AG04450 (cell line): ENCODE data around the gene PACRG. TPM values are rescaled to one million over a fixed set of nuclear protein-coding genes. Genes with fewer than 3 reads are reported as not detected.

ENCODE experiments used
- CTCF ChIA-PET: fragments of 300-600, 350-600 bp; formaldehyde crosslinking; extraction: SDS; loops from one replicate; lab custom pipeline; 2022; ENCODE audit warnings: antibody characterized with exemption, inconsistent platforms; lab: Charles Lee
- POLR2A ChIA-PET: fragments of 350-600 bp; formaldehyde crosslinking; extraction: SDS; loops from one replicate; lab custom pipeline; 2021; ENCODE audit warnings: antibody characterized with exemption, inconsistent platforms; lab: Yijun Ruan, JAX
- DNase-seq: peaks from one replicate; pipeline ENCODE4 v3.0.0-alpha.2; 2011; ENCODE audit warnings: low read depth, low spot score
- H3K27ac ChIP-seq: one replicate; pipeline ENCODE4 v1.5.1; 2012; ENCODE audit warnings: low read depth, low read length, control low read depth
- H3K27me3 ChIP-seq: one replicate; pipeline ENCODE4 v1.6.0; 2012; ENCODE audit warnings: low read length; ENCODE audit not compliant: control insufficient read depth, insufficient read depth
- H3K4me3 ChIP-seq: 2 replicates; pipeline ENCODE4 v1.5.1; 2011; ENCODE audit warnings: mild to moderate bottlenecking, low read depth, low read length, control low read depth
- H3K9me3 ChIP-seq: 2 replicates; pipeline ENCODE4 v1.5.1; 2012; ENCODE audit warnings: low read length; ENCODE audit not compliant: control insufficient read depth, insufficient read depth
- polyA plus RNA-seq: library from polyadenylated mRNA; depleted of rRNA; stranded (reverse); fragments of >200 nt; gene quantifications from 2 replicates; pipeline ENCODE4 v1.2.3, GENCODE V29; 2011
- TF ChIP-seq, protein P1 (sequence below): IDR thresholded peaks from 2 replicates; pipeline ENCODE4 v1.5.1; 2011; ENCODE audit warnings: low read depth, low read length, control low read depth, inconsistent platforms

Gene PACRG
- polyA plus RNA-seq, 1 experiment, result not detected

DNA sequence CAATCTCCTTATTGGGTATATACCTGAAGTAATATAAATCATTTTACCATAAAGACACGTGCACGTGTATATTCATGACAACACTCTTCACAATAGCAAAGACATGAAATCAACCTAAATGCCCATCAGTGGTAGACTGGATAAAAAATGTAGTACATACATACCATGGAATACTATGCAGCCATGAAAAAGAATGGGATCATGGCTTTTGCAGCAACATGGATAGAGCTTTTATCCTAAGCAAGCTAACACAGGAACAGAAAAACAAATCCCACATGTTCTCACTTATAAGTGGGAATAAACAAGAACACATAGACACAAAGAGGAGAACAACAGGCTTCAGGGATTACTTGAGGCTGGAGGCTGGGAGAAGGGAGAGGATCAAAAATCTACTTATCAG, 478.4 kb downstream of the PACRG start:
- ChIA-PET POLR2A (no interaction called here), CTCF (no interaction called here)
- Histone ChIP-seq H3K4me3 (no peak overlapping the region), H3K27ac (no peak overlapping the region), H3K27me3 (no peaks in the 10 kb centered on the region), H3K9me3 (peaks cover 9% of the 10 kb centered on the region)
- TF ChIP-seq, protein P1, sequence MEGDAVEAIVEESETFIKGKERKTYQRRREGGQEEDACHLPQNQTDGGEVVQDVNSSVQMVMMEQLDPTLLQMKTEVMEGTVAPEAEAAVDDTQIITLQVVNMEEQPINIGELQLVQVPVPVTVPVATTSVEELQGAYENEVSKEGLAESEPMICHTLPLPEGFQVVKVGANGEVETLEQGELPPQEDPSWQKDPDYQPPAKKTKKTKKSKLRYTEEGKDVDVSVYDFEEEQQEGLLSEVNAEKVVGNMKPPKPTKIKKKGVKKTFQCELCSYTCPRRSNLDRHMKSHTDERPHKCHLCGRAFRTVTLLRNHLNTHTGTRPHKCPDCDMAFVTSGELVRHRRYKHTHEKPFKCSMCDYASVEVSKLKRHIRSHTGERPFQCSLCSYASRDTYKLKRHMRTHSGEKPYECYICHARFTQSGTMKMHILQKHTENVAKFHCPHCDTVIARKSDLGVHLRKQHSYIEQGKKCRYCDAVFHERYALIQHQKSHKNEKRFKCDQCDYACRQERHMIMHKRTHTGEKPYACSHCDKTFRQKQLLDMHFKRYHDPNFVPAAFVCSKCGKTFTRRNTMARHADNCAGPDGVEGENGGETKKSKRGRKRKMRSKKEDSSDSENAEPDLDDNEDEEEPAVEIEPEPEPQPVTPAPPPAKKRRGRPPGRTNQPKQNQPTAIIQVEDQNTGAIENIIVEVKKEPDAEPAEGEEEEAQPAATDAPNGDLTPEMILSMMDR, result no peak
- DNase-seq, result no peak

DNA sequence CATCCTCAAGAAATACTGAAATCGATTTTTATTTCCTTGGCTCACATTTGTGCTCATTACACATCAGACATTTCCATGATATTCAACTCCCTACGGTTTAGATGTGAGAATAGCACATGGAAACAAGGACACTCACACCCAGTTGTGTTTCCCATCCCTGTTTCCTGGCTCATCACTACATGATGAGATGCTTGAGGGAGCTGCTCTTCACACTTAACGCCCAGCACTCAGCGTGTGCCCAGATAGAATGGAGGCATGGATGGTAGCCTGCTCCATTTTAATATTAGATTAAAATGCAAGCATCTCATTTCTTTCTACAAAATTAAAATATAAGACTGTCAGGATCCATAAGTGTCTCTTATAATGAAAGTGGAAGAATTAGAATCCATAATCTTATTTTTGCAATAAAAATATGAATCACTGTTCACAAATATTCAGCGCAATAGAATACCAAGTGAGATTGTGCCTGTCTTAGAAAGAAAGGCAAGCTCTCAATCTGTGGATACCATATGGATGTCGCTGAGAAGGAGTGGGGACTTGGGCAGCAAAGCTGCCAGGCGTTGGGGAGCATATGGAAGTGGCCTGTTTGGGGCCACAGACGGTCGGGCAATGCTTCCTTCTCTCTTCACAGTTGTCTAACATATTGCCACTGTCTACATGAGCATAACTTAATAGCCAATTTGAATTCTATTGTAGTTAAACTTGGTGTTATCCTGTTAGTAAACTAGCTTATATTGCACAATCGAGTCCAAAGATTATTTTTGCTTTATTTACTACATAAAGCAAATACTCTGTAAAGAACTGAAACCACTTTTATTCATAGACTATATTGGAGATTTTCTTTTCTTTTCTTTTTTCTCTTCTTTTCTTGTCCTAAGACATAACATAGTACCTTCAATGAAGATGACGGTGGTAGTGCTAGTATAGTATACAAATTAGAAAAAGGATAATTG, 479.9 kb downstream of the PACRG start:
- Histone ChIP-seq H3K4me3 (no peak overlapping the region), H3K27me3 (no peaks in the 10 kb centered on the region), H3K27ac (no peak overlapping the region), H3K9me3 (peaks cover 4% of the 10 kb centered on the region; the same call in 1 of the 2 replicates)
- ChIA-PET POLR2A (no interaction called here), CTCF (no interaction called here)
- TF ChIP-seq, protein P1, result no peak
- DNase-seq, result no peak

DNA sequence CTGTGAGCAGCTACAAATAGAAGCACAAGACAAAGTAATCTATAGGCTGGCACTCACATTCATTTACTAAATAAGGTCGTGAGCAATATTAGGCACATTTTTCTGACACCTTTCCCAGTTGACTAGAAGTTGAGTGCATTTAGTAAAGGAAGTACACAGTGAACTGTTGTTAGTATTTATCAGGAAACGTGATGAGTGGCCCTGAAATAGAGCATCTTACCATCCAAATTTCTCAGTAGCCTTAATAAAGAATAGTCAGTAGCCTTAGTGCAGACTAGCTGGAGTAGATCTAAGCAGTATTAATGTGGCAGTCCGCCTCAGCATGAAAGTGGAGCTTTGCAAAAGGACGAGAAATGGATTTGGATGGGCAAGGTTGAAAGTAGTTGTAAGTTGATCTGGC, 481.2 kb downstream of the PACRG start:
- TF ChIP-seq, protein P1, result no peak
- Histone ChIP-seq H3K9me3 (peaks cover 4% of the 10 kb centered on the region; the same call in 1 of the 2 replicates), H3K27ac (no peak overlapping the region), H3K4me3 (no peak overlapping the region), H3K27me3 (no peaks in the 10 kb centered on the region)
- DNase-seq, result no peak
- CTCF ChIA-PET, result interaction anchor here (0.6 kb wide), 1 partner anchor 1932 kb away, joined by 3 read pairs; no protein-coding TSS in a partner anchor
- POLR2A ChIA-PET, result no interaction called here

DNA sequence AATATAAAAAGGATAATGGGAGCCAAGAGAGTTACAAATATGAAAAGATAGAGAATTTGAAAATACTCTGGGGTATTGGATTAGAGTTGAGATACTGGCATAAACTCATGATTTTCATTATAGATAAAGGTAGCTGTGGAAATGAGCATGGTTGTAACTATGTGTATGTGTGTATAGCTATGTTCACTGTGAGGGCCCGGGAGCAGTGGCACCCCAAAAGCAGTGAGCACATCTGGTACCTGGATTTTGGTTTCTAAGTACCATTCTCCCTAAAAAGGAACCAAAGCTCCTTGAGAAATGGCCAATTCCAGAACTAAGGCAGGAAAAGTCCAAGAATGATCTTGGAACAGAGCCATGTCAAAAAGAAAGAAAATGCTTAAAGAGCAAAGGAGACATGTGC, 484.3 kb downstream of the PACRG start:
- no peak overlapping the region for H3K4me3 ChIP-seq
- H3K9me3 ChIP-seq, result peaks cover 9% of the 10 kb centered on the region
- CTCF ChIA-PET, result no interaction called here
- no peaks in the 10 kb centered on the region for H3K27me3 ChIP-seq
- no peak for DNase-seq
- POLR2A ChIA-PET, result no interaction called here
- H3K27ac ChIP-seq, result no peak overlapping the region
- TF ChIP-seq, protein P1, result no peak

DNA sequence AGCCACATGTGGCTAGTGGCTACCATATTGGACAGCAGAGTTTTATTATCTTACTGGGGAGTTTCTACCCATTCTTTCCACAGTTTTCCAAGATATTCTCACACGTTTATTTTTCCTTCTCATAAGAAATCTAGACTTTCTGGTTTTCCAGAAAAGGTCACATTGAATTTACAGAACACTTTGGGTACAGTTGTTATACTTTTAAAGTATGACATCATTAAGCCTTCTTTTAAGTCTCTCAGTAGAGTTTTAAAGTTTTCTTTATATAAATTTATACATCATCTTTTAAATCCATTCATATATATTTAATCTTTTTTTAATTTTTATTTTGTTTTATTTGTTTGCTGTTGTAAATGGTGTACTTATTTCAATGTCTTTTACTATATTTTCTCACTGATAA, 486.5 kb downstream of the PACRG start:
- no peak for DNase-seq
- POLR2A ChIA-PET, result no interaction called here
- CTCF ChIA-PET, result no interaction called here
- H3K27me3 ChIP-seq, result no peaks in the 10 kb centered on the region
- TF ChIP-seq, protein P1, result no peak
- H3K9me3 ChIP-seq, result peaks cover 22% of the 10 kb centered on the region
- no peak overlapping the region for H3K27ac ChIP-seq
- H3K4me3 ChIP-seq, result no peak overlapping the region
